ENCODE measurements around the gene CCDC169. TPM values are rescaled to one million over a fixed set of nuclear protein-coding genes. Genes with fewer than 3 reads are reported as not detected.

The CCDC169 gene
- polyA plus RNA-seq, 1 donor from 2014 or later = not detected

Other genes starting within 250 kb of the CCDC169 start
- not detected for gene DCLK1, start 166.4 kb downstream of the CCDC169 start, polyA plus RNA-seq
- not detected for gene SOHLH2, start 83.3 kb downstream of the CCDC169 start, polyA plus RNA-seq
- gene SPART, start 48.6 kb upstream of the CCDC169 start, polyA plus RNA-seq = 17.9 TPM
- not detected for gene CCNA1, start 134.7 kb upstream of the CCDC169 start, polyA plus RNA-seq